Natural killer cell (primary cell): ENCODE measurements around the gene SPEN. TPM values are rescaled to one million over a fixed set of nuclear protein-coding genes. Genes with fewer than 3 reads are reported as not detected.
"Not testable (repeated sequence)": the region's sequence is repeated elsewhere in the genome, so short reads cannot be mapped to it uniquely, and the experiment has no call there.

Source experiments
- ATAC-seq, 3 donors: fragments of 150-1000 bp in 2 of 3; fragments of 200-7000 bp in 1 of 3; cut with Tn5 transposase; 1 replicate in 1 of 3; 2 replicates in 2 of 3; pipeline ENCODE4 v1.10.0; 2021; ENCODE audit warnings: mild to moderate bottlenecking in 2 of 3, moderate library complexity in 2 of 3
- DNase-seq, 2 donors: peaks; one replicate each; pipeline versions ENCODE4 v3.0.0 to v3.0.0-alpha.2; 2013 to 2021; ENCODE audit warnings: mixed read lengths in 1 of 2
- H3K27ac ChIP-seq: one replicate; pipeline ENCODE4 v1.5.1; 2013; ENCODE audit warnings: mild to moderate bottlenecking, low read length
- H3K27me3 ChIP-seq: one replicate; pipeline ENCODE4 v1.6.1; 2013; ENCODE audit warnings: low read length; ENCODE audit not compliant: control insufficient read depth, insufficient read depth
- H3K36me3 ChIP-seq: one replicate; pipeline ENCODE4 v1.6.1; 2013; ENCODE audit warnings: low read length; ENCODE audit not compliant: control insufficient read depth, insufficient read depth
- H3K4me1 ChIP-seq: one replicate; pipeline ENCODE4 v1.6.1; 2013; ENCODE audit warnings: low read length; ENCODE audit not compliant: control insufficient read depth, insufficient read depth
- H3K4me3 ChIP-seq: one replicate; pipeline ENCODE4 v1.5.1; 2013; ENCODE audit warnings: low read length
- H3K9me3 ChIP-seq: one replicate; pipeline ENCODE4 v1.6.1; 2013; ENCODE audit warnings: low read length; ENCODE audit not compliant: control insufficient read depth, insufficient read depth
- H3K27ac Mint-ChIP-seq, 2 donors: one replicate each; pipeline ENCODE4 v1.8.0; 2022; ENCODE audit warnings: mild to moderate bottlenecking in 2 of 2, mixed read lengths in 2 of 2, moderate library complexity in 1 of 2
- H3K27me3 Mint-ChIP-seq, 2 donors: one replicate each; pipeline ENCODE4 v1.8.0; 2022; ENCODE audit warnings: low read depth in 2 of 2, mixed read lengths in 2 of 2
- H3K36me3 Mint-ChIP-seq: one replicate; pipeline ENCODE4 v1.8.0; 2022; ENCODE audit warnings: mixed read lengths
- H3K4me1 Mint-ChIP-seq, 2 donors: one replicate each; pipeline ENCODE4 v1.8.0; 2022; ENCODE audit warnings: mixed read lengths in 2 of 2
- H3K4me3 Mint-ChIP-seq: one replicate; pipeline ENCODE4 v1.8.0; 2022; ENCODE audit warnings: mild to moderate bottlenecking, moderate library complexity, mixed read lengths
- H3K9me3 Mint-ChIP-seq, 2 donors: one replicate each; pipeline ENCODE4 v1.8.0; 2022; ENCODE audit warnings: mixed read lengths in 2 of 2
- WGBS: methylation state at CpG from one replicate; pipeline ENCODE4 v1.1.7; 2013; ENCODE audit warnings: missing lambda C conversion rate; ENCODE audit not compliant: insufficient coverage; 5-methylcytosine and 5-hydroxymethylcytosine counted together
- intact Hi-C: fragments of 100-400 bp; cut with micrococcal nuclease; formaldehyde crosslinking; loops from one replicate; pipeline ENCODE4 v1.14.2; 2022
- total RNA-seq, 4 donors: library from RNA; stranded (reverse); fragments of 120-200 nt in 1 of 4; gene quantifications; one replicate each; pipeline versions ENCODE4 v1.2.3 to v1.2.4, GENCODE V29; 2013 to 2022
- TF ChIP-seq, protein P1 (sequence below): fragments of 200-600 bp; IDR thresholded peaks from one replicate; pipeline ENCODE4 v1.8.0; 2022; ENCODE audit warnings: antibody characterized with exemption

The SPEN gene
- total RNA-seq, 3 donors from 2014 or later (not counting 1 experiment from before 2014, with no cell fraction given), result 98.1 to 114 (median 105) TPM

DNA sequence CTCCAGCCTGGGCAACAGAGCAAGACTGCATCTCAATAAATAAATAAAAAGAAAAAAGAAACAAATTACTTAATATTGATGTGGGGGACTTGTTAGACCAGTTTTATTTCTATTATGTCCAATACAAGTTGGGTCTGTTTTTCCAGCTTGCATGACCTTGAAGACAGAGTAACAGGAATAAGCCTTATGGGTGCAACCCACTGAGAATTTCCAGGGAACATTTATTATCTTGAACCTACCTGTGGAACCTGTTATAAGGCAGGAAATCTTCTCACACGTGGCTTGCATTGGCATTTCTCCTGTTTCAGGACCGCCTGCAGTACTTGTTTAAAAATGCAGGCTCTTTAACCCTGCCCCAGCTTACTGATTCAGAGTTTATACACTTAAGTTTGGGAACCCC lies 64.4 kb downstream of the SPEN start:
- DNase-seq (no peak), ATAC-seq (no peak)
- Histone ChIP-seq H3K4me1 (peaks cover 11% of the 10 kb centered on the region), H3K4me3 (no peak overlapping the region), H3K36me3 (peaks cover 43% of the 10 kb centered on the region), H3K9me3 (no peaks in the 10 kb centered on the region), H3K27me3 (no peaks in the 10 kb centered on the region), H3K27ac (no peak overlapping the region)
- TF ChIP-seq, protein P1, sequence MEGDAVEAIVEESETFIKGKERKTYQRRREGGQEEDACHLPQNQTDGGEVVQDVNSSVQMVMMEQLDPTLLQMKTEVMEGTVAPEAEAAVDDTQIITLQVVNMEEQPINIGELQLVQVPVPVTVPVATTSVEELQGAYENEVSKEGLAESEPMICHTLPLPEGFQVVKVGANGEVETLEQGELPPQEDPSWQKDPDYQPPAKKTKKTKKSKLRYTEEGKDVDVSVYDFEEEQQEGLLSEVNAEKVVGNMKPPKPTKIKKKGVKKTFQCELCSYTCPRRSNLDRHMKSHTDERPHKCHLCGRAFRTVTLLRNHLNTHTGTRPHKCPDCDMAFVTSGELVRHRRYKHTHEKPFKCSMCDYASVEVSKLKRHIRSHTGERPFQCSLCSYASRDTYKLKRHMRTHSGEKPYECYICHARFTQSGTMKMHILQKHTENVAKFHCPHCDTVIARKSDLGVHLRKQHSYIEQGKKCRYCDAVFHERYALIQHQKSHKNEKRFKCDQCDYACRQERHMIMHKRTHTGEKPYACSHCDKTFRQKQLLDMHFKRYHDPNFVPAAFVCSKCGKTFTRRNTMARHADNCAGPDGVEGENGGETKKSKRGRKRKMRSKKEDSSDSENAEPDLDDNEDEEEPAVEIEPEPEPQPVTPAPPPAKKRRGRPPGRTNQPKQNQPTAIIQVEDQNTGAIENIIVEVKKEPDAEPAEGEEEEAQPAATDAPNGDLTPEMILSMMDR, result no peak
- Mint-ChIP-seq H3K27ac (no peak overlapping the region), H3K27me3 (no peaks in the 10 kb centered on the region), H3K4me3 (no peak overlapping the region), H3K4me1 (peaks cover 15% of the 10 kb centered on the region in 2 donors), H3K9me3 (no peaks in the 10 kb centered on the region), H3K36me3 (no peaks in the 10 kb centered on the region)
- intact Hi-C loops, result no loop called here
- 94% methylated on average over 2 of the region's 2 CpGs for WGBS

DNA sequence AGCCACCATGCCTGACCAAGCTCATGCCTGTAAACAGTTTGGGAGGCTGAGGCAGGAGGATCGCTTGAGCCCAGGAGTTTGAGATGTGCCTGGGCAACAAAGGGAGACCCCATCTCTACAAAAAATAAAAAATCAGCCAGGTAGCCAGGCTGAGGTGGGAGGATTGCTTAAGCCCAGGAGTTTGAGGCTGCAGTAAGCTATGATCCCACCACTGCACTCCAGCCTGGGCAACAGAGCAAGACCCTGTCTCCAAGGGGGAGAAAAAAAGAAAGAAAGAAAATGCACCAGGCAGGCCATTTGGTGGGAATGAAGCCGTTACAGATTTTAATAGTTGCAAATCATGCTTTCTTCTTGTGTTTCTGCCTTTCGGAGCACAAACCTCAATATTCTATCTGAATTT lies 66.1 kb downstream of the SPEN start:
- H3K4me3 Mint-ChIP-seq, H3K27me3 Mint-ChIP-seq, ATAC-seq, intact Hi-C loops, DNase-seq, H3K27ac ChIP-seq, H3K36me3 Mint-ChIP-seq, H3K27me3 ChIP-seq, H3K9me3 Mint-ChIP-seq, H3K4me3 ChIP-seq, H3K9me3 ChIP-seq: not testable (repeated sequence)
- peak overlapping the region; percentile 18 to 45 for H3K27ac Mint-ChIP-seq
- WGBS, result 100% methylated on average over 1 of the region's 3 CpGs
- Histone ChIP-seq H3K36me3 (peaks cover 47% of the 10 kb centered on the region), H3K4me1 (peaks cover 11% of the 10 kb centered on the region)
- peaks cover 17 to 24% of the 10 kb centered on the region in 2 donors for H3K4me1 Mint-ChIP-seq

DNA sequence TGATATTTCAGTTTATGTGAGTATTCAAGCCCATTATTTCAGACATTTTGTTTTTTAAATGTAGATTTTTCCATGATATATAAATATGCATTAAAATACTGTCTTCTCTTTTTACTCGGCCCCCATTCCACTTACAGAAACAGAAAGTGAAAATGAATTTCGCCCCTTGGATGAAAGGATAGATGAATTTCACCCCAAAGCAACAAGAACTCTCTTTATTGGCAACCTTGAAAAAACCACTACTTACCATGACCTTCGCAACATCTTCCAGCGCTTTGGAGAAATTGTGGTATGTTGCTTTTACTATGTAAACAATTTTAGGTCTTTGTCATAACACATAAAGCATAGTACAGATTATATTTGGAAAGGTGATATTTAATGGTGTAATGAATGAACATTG lies 68.5 kb downstream of the SPEN start:
- DNase-seq, result peak in 1 of 2 donors; percentile 55
- H3K36me3 ChIP-seq, result peaks cover 40% of the 10 kb centered on the region
- no CpG with 5 or more reads among the region's 4 CpGs for WGBS
- no peaks in the 10 kb centered on the region for H3K9me3 ChIP-seq
- H3K36me3 Mint-ChIP-seq, result peaks cover under 1% of the 10 kb centered on the region
- no peaks in the 10 kb centered on the region for H3K9me3 Mint-ChIP-seq
- H3K27me3 ChIP-seq, result no peaks in the 10 kb centered on the region
- TF ChIP-seq, protein P1, result no peak
- H3K27ac Mint-ChIP-seq, result peak overlapping the region; percentile 79 to 86
- H3K27me3 Mint-ChIP-seq, result no peaks in the 10 kb centered on the region
- peak overlapping the region; percentile 59 for H3K4me3 Mint-ChIP-seq
- H3K4me1 ChIP-seq, result peaks cover 11% of the 10 kb centered on the region
- peaks cover 27 to 35% of the 10 kb centered on the region in 2 donors for H3K4me1 Mint-ChIP-seq
- H3K27ac ChIP-seq, result peak overlapping the region; percentile 34
- intact Hi-C loops, result loop anchor here (5.0 kb wide), 2 partner anchors 79 to 99 kb away; no protein-coding TSS in a partner anchor
- H3K4me3 ChIP-seq, result no peak overlapping the region
- peak in 2 of 3 donors; percentile 29 to 35 for ATAC-seq

DNA sequence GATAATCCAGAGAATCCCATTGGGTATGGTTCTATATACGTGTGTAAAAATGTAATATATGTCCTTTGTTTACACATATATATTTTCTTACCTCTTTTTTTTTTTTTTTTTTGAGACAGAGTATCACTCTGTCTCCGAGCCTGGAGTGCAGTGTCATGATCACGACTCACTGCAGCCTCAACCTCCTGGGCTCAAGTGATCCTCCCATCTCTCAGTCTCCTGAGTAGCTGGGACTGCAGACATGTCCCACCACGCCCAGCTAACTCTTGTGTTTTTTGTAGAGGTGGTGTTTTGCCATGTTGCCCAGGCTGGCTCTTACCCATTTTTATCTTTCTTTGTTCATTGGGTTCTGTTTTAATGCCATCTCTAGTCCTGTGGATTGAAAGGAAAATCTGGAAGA lies 68.9 kb downstream of the SPEN start:
- peak overlapping the region; percentile 59 for H3K4me3 Mint-ChIP-seq
- H3K27me3 Mint-ChIP-seq, result no peaks in the 10 kb centered on the region
- peak overlapping the region; percentile 79 to 86 for H3K27ac Mint-ChIP-seq
- 62% methylated on average over 3 of the region's 4 CpGs for WGBS
- H3K9me3 Mint-ChIP-seq, result no peaks in the 10 kb centered on the region
- H3K4me1 Mint-ChIP-seq, result peaks cover 27 to 35% of the 10 kb centered on the region in 2 donors
- peaks cover 11% of the 10 kb centered on the region for H3K4me1 ChIP-seq
- ATAC-seq, result peak in 2 of 3 donors; percentile 21 to 25
- peak overlapping the region; percentile 43 for H3K27ac ChIP-seq
- H3K4me3 ChIP-seq, result no peak overlapping the region
- peaks cover 39% of the 10 kb centered on the region for H3K36me3 ChIP-seq
- H3K27me3 ChIP-seq, result no peaks in the 10 kb centered on the region
- no peaks in the 10 kb centered on the region for H3K9me3 ChIP-seq
- H3K36me3 Mint-ChIP-seq, result peaks cover 5% of the 10 kb centered on the region
- TF ChIP-seq, protein P1, result no peak
- intact Hi-C loops, result loop anchor here (5.0 kb wide), 2 partner anchors 79 to 99 kb away; no protein-coding TSS in a partner anchor
- no peak for DNase-seq
